Neural progenitor cell (in vitro differentiated cells): ENCODE data around the gene C10orf105. TPM values are rescaled to one million over a fixed set of nuclear protein-coding genes. Genes with fewer than 3 reads are reported as not detected.

Source experiments
- DNase-seq: peaks from one replicate; pipeline ENCODE4 v3.0.0-alpha.2; 2016; ENCODE audit warnings: low spot score
- H2AFZ ChIP-seq: fragments of 200-600 bp; sonication (generic); replicated peaks from 2 replicates; pipeline ENCODE4 v1.6.1; 2016; ENCODE audit warnings: antibody characterized with exemption
- H3F3A ChIP-seq: fragments of 200-600 bp; sonication (generic); 2 replicates; pipeline ENCODE4 v1.6.1; 2016; ENCODE audit warnings: antibody characterized with exemption, low read depth
- H3K27ac ChIP-seq: fragments of 200-600 bp; sonication (generic); 2 replicates; pipeline ENCODE4 v1.5.1; 2016; ENCODE audit warnings: mild to moderate bottlenecking
- H3K27me3 ChIP-seq: fragments of 200-600 bp; sonication (generic); 2 replicates; pipeline ENCODE4 v1.6.1; 2016; ENCODE audit warnings: mild to moderate bottlenecking, moderate library complexity
- H3K36me3 ChIP-seq: fragments of 200-600 bp; sonication (generic); 2 replicates; pipeline ENCODE4 v1.5.1; 2016
- H3K4me1 ChIP-seq: fragments of 200-600 bp; sonication (generic); 2 replicates; pipeline ENCODE4 v1.6.1; 2016; ENCODE audit warnings: mixed run types
- H3K4me2 ChIP-seq: fragments of 200-600 bp; sonication (generic); 2 replicates; pipeline ENCODE4 v1.6.1; 2016
- H3K4me3 ChIP-seq: fragments of 200-600 bp; sonication (generic); 2 replicates; pipeline ENCODE4 v1.5.1; 2016
- H3K79me2 ChIP-seq: fragments of 200-600 bp; sonication (generic); 2 replicates; pipeline ENCODE4 v1.6.1; 2016; ENCODE audit warnings: low read depth
- H3K9ac ChIP-seq: fragments of 200-600 bp; sonication (generic); 2 replicates; pipeline ENCODE4 v1.6.1; 2016
- H3K9me3 ChIP-seq: fragments of 200-600 bp; sonication (generic); 2 replicates; pipeline ENCODE4 v1.5.1; 2016; ENCODE audit warnings: low read depth
- H4K20me1 ChIP-seq: fragments of 200-600 bp; sonication (generic); 2 replicates; pipeline ENCODE4 v1.6.1; 2016; ENCODE audit warnings: low read depth
- H3K27ac Mint-ChIP-seq: 3 replicates; pipeline ENCODE4 v1.8.0; 2021; ENCODE audit warnings: mixed read lengths
- H3K27me3 Mint-ChIP-seq: 2 replicates; pipeline ENCODE4 v1.8.0; 2022; ENCODE audit warnings: low read depth, mild to moderate bottlenecking, inconsistent platforms, moderate library complexity, mixed read lengths; ENCODE audit not compliant: insufficient read depth
- H3K36me3 Mint-ChIP-seq: 3 replicates; pipeline ENCODE4 v1.8.0; 2021; ENCODE audit warnings: mixed read lengths
- H3K4me1 Mint-ChIP-seq: 3 replicates; pipeline ENCODE4 v1.8.0; 2021; ENCODE audit warnings: mixed read lengths
- H3K4me3 Mint-ChIP-seq: 3 replicates; pipeline ENCODE4 v1.8.0; 2021; ENCODE audit warnings: mild to moderate bottlenecking, moderate library complexity, mixed read lengths
- H3K9me3 Mint-ChIP-seq: 3 replicates; pipeline ENCODE4 v1.8.0; 2020; ENCODE audit warnings: mixed read lengths
- EZH2 ChIP-seq: fragments of 200-600 bp; sonication (generic); IDR thresholded peaks from 2 replicates; pipeline ENCODE4 v1.6.1; 2017; ENCODE audit warnings: antibody characterized with exemption, mild to moderate bottlenecking, moderate library complexity
- EZH2phosphoT487 ChIP-seq: fragments of 200-600 bp; sonication (generic); IDR thresholded peaks from 2 replicates; pipeline ENCODE4 v1.6.1; 2017; ENCODE audit warnings: antibody characterized with exemption
- total RNA-seq: library from RNA; depleted of rRNA; stranded (reverse); fragments of >200 nt; gene quantifications from 2 replicates; pipeline ENCODE4 v1.2.3, GENCODE V29; 2015; ENCODE audit warnings: low replicate concordance
- TF ChIP-seq, protein P1 (sequence below): fragments of 200-600 bp; sonication (generic); IDR thresholded peaks from 2 replicates; pipeline ENCODE4 v1.5.1; 2017; ENCODE audit warnings: antibody characterized with exemption, mild to moderate bottlenecking

Gene C10orf105
- total RNA-seq, 1 donor from 2014 or later = 0.39 TPM

GRCh38 chr10:71747551-71748523 lies 28.3 kb upstream of the C10orf105 start:
- no peaks in the 10 kb centered on the region for H3K9me3 Mint-ChIP-seq
- peak overlapping the region; percentile 91 for H3K27ac Mint-ChIP-seq
- peaks cover 7% of the 10 kb centered on the region for H3K27me3 Mint-ChIP-seq
- no peaks in the 10 kb centered on the region for H3K9me3 ChIP-seq
- H3K36me3 ChIP-seq = no peaks in the 10 kb centered on the region
- no peak overlapping the region for H3K27ac ChIP-seq
- H3K4me3 ChIP-seq = no peak overlapping the region
- H3K4me1 ChIP-seq = peaks cover 5% of the 10 kb centered on the region
- peaks cover 30% of the 10 kb centered on the region for H3K4me1 Mint-ChIP-seq
- H3K79me2 ChIP-seq = no peaks in the 10 kb centered on the region
- H3K9ac ChIP-seq = no peak overlapping the region
- peak overlapping the region; percentile 58 for H2AFZ ChIP-seq
- no peaks in the 10 kb centered on the region for H3F3A ChIP-seq
- no peaks in the 10 kb centered on the region for H3K27me3 ChIP-seq
- TF ChIP-seq EZH2phosphoT487 = no peak
- TF ChIP-seq, protein P1, sequence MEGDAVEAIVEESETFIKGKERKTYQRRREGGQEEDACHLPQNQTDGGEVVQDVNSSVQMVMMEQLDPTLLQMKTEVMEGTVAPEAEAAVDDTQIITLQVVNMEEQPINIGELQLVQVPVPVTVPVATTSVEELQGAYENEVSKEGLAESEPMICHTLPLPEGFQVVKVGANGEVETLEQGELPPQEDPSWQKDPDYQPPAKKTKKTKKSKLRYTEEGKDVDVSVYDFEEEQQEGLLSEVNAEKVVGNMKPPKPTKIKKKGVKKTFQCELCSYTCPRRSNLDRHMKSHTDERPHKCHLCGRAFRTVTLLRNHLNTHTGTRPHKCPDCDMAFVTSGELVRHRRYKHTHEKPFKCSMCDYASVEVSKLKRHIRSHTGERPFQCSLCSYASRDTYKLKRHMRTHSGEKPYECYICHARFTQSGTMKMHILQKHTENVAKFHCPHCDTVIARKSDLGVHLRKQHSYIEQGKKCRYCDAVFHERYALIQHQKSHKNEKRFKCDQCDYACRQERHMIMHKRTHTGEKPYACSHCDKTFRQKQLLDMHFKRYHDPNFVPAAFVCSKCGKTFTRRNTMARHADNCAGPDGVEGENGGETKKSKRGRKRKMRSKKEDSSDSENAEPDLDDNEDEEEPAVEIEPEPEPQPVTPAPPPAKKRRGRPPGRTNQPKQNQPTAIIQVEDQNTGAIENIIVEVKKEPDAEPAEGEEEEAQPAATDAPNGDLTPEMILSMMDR = no peak
- TF ChIP-seq EZH2 = no peak
- H3K36me3 Mint-ChIP-seq = no peaks in the 10 kb centered on the region
- H3K4me3 Mint-ChIP-seq = no peak overlapping the region
- no peak for DNase-seq
- no peak overlapping the region for H3K4me2 ChIP-seq
- no peaks in the 10 kb centered on the region for H4K20me1 ChIP-seq

GRCh38 chr10:71747039-71747531 lies 27.5 kb upstream of the C10orf105 start:
- no peaks in the 10 kb centered on the region for H3K27me3 ChIP-seq
- DNase-seq = no peak
- no peak overlapping the region for H3K4me3 ChIP-seq
- no peak overlapping the region for H2AFZ ChIP-seq
- no peaks in the 10 kb centered on the region for H3K79me2 ChIP-seq
- no peak overlapping the region for H3K9ac ChIP-seq
- H4K20me1 ChIP-seq = no peaks in the 10 kb centered on the region
- H3K36me3 ChIP-seq = no peaks in the 10 kb centered on the region
- Mint-ChIP-seq H3K4me1 (peaks cover 30% of the 10 kb centered on the region), H3K9me3 (no peaks in the 10 kb centered on the region), H3K27ac (peak overlapping the region; percentile 50), H3K27me3 (peaks cover 7% of the 10 kb centered on the region), H3K36me3 (no peaks in the 10 kb centered on the region), H3K4me3 (no peak overlapping the region)
- H3K4me2 ChIP-seq = no peak overlapping the region
- H3K4me1 ChIP-seq = peaks cover 5% of the 10 kb centered on the region
- H3F3A ChIP-seq = no peaks in the 10 kb centered on the region
- no peak overlapping the region for H3K27ac ChIP-seq
- no peaks in the 10 kb centered on the region for H3K9me3 ChIP-seq
- TF ChIP-seq EZH2phosphoT487 = no peak
- TF ChIP-seq EZH2 = no peak
- TF ChIP-seq, protein P1 = no peak

- H3K27me3 Mint-ChIP-seq = peaks cover 7% of the 10 kb centered on the region
- H3K4me2 ChIP-seq = no peak overlapping the region
- H3K9me3 ChIP-seq = no peaks in the 10 kb centered on the region
- DNase-seq = peak; percentile 45
- no peaks in the 10 kb centered on the region for H3K36me3 ChIP-seq
- H2AFZ ChIP-seq = peak overlapping the region; percentile 85
- no peaks in the 10 kb centered on the region for H3K36me3 Mint-ChIP-seq
- no peaks in the 10 kb centered on the region for H4K20me1 ChIP-seq
- no peaks in the 10 kb centered on the region for H3K79me2 ChIP-seq
- H3K27ac ChIP-seq = no peak overlapping the region
- H3K4me1 ChIP-seq = peaks cover 5% of the 10 kb centered on the region
- H3K27ac Mint-ChIP-seq = peak overlapping the region; percentile 50
- H3K9me3 Mint-ChIP-seq = no peaks in the 10 kb centered on the region
- TF ChIP-seq, protein P1 = peak; percentile 33
- TF ChIP-seq EZH2phosphoT487 (no peak), EZH2 (no peak)
- no peak overlapping the region for H3K4me3 ChIP-seq
- H3K4me3 Mint-ChIP-seq = no peak overlapping the region
- H3F3A ChIP-seq = no peaks in the 10 kb centered on the region
- H3K9ac ChIP-seq = no peak overlapping the region
- H3K4me1 Mint-ChIP-seq = peaks cover 30% of the 10 kb centered on the region
- H3K27me3 ChIP-seq = no peaks in the 10 kb centered on the region
These were observed 26.9 kb upstream of the C10orf105 start for GRCh38 chr10:71746344-71747037.
